WTC11 (cell line): ENCODE measurements around the gene GPX3. TPM values are rescaled to one million over a fixed set of nuclear protein-coding genes. Genes with fewer than 3 reads are reported as not detected.

Experiments
- ATAC-seq: fragments of 200-7000 bp; cut with Tn5 transposase; 2 replicates; pipeline ENCODE4 v1.10.0; 2021; ENCODE audit warnings: mild to moderate bottlenecking, moderate library complexity
- CTCF ChIA-PET: fragments of 300-600 bp; sonication (Branson Sonifier 250); formaldehyde crosslinking; loops from one replicate; lab custom pipeline; 2021; ENCODE audit warnings: antibody characterized with exemption; lab: Charles Lee
- POLR2A ChIA-PET: fragments of 350-600 bp; sonication (Branson Sonifier 250); formaldehyde crosslinking; loops from one replicate; lab custom pipeline; 2021; ENCODE audit warnings: antibody characterized with exemption; lab: Charles Lee
- DNase-seq: peaks from one replicate; pipeline ENCODE4 v3.0.0; 2021; ENCODE audit warnings: low spot score
- H3K27ac Mint-ChIP-seq: 2 replicates; pipeline ENCODE4 v1.8.0; 2021; ENCODE audit warnings: mixed read lengths
- H3K27me3 Mint-ChIP-seq: 2 replicates; pipeline ENCODE4 v1.8.0; 2021; ENCODE audit warnings: low read depth, mild to moderate bottlenecking, moderate library complexity, mixed read lengths
- H3K36me3 Mint-ChIP-seq: 2 replicates; pipeline ENCODE4 v1.8.0; 2021; ENCODE audit warnings: mixed read lengths
- H3K4me1 Mint-ChIP-seq: 2 replicates; pipeline ENCODE4 v1.8.0; 2022; ENCODE audit warnings: mixed read lengths
- H3K4me3 Mint-ChIP-seq: 2 replicates; pipeline ENCODE4 v1.8.0; 2021; ENCODE audit warnings: mild to moderate bottlenecking, moderate library complexity, mixed read lengths
- H3K9me3 Mint-ChIP-seq: 2 replicates; pipeline ENCODE4 v1.8.0; 2021; ENCODE audit warnings: mixed read lengths
- AR ChIP-seq: fragments of 250-450 bp; sonication (Bioruptor Pico); IDR thresholded peaks from 2 replicates; pipeline ENCODE4 v1.9.0; 2021; ENCODE audit warnings: mild to moderate bottlenecking
- CTCF ChIP-seq: fragments of 200-600 bp; IDR thresholded peaks from 2 replicates; pipeline ENCODE4 v1.8.0; 2022; ENCODE audit warnings: antibody characterized with exemption
- E2F5 ChIP-seq: sonication (generic); formaldehyde crosslinking; IDR thresholded peaks from 2 replicates; pipeline ENCODE4 v1.8.1; 2022; ENCODE audit warnings: mild to moderate bottlenecking, moderate library complexity, missing genetic modification reagents
- ETV6 ChIP-seq: sonication (generic); formaldehyde crosslinking; IDR thresholded peaks from 2 replicates; pipeline ENCODE4 v1.8.1; 2022; ENCODE audit warnings: mild to moderate bottlenecking, missing genetic modification reagents
- FOXP1 ChIP-seq: sonication (generic); formaldehyde crosslinking; IDR thresholded peaks from 2 replicates; pipeline ENCODE4 v1.8.0; 2022; ENCODE audit warnings: missing genetic modification reagents, mild to moderate bottlenecking, moderate library complexity, borderline replicate concordance
- FOXP4 ChIP-seq: sonication (generic); formaldehyde crosslinking; IDR thresholded peaks from 2 replicates; pipeline ENCODE4 v1.8.0; 2022; ENCODE audit warnings: mild to moderate bottlenecking, missing genetic modification reagents
- GABPB1 ChIP-seq: sonication (generic); formaldehyde crosslinking; IDR thresholded peaks from 2 replicates; pipeline ENCODE4 v1.8.1; 2023; ENCODE audit warnings: mild to moderate bottlenecking, missing genetic modification reagents
- IRF1 ChIP-seq: sonication (generic); formaldehyde crosslinking; IDR thresholded peaks from 2 replicates; pipeline ENCODE4 v1.8.0; 2023; ENCODE audit warnings: missing genetic modification reagents
- IRF2 ChIP-seq: sonication (generic); formaldehyde crosslinking; IDR thresholded peaks from 2 replicates; pipeline ENCODE4 v1.8.0; 2022; ENCODE audit warnings: low read depth, missing genetic modification reagents, borderline replicate concordance
- JAZF1 ChIP-seq: fragments of 250-450 bp; sonication (Bioruptor Pico); IDR thresholded peaks from 2 replicates; pipeline ENCODE4 v1.9.0; 2021; ENCODE audit warnings: moderate library complexity, mild to moderate bottlenecking, inconsistent platforms
- MYBL2 ChIP-seq: sonication (generic); formaldehyde crosslinking; IDR thresholded peaks from 2 replicates; pipeline ENCODE4 v1.8.1; 2023; ENCODE audit warnings: mild to moderate bottlenecking, moderate library complexity, missing genetic modification reagents
- NR3C1 ChIP-seq: sonication (generic); formaldehyde crosslinking; conservative IDR thresholded peaks from 2 replicates; pipeline ENCODE4 v1.8.1; 2023; ENCODE audit warnings: low read depth, mild to moderate bottlenecking, missing genetic modification reagents
- PRRX2 ChIP-seq: fragments of 250-450 bp; sonication (Bioruptor Pico); IDR thresholded peaks from 2 replicates; pipeline ENCODE4 v1.8.0; 2021; ENCODE audit warnings: mild to moderate bottlenecking
- RELA ChIP-seq: sonication (generic); formaldehyde crosslinking; IDR thresholded peaks from 2 replicates; pipeline ENCODE4 v1.8.1; 2022; ENCODE audit warnings: missing genetic modification reagents, mild to moderate bottlenecking, borderline replicate concordance
- SOX15 ChIP-seq: fragments of 250-450 bp; sonication (Bioruptor Pico); IDR thresholded peaks from 2 replicates; pipeline ENCODE4 v1.9.0; 2021; ENCODE audit warnings: mild to moderate bottlenecking
- TEAD4 ChIP-seq: sonication (generic); formaldehyde crosslinking; IDR thresholded peaks from 2 replicates; pipeline ENCODE4 v1.8.0; 2022; ENCODE audit warnings: mild to moderate bottlenecking, missing genetic modification reagents
- ZBTB43 ChIP-seq: sonication (generic); formaldehyde crosslinking; IDR thresholded peaks from 2 replicates; pipeline ENCODE4 v1.8.1; 2023; ENCODE audit warnings: mild to moderate bottlenecking, missing genetic modification reagents
- ZNF416 ChIP-seq: fragments of 250-450 bp; sonication (Bioruptor Pico); IDR thresholded peaks from 2 replicates; pipeline ENCODE4 v1.9.0; 2021; ENCODE audit warnings: mild to moderate bottlenecking, inconsistent platforms
- ZNF423 ChIP-seq: fragments of 250-450 bp; sonication (Bioruptor Pico); IDR thresholded peaks from 2 replicates; pipeline ENCODE4 v2.1.2; 2022; ENCODE audit warnings: mild to moderate bottlenecking, moderate library complexity
- ZNF425 ChIP-seq: fragments of 250-450 bp; sonication (Bioruptor Pico); conservative IDR thresholded peaks from 2 replicates; pipeline ENCODE4 v1.9.0; 2021; ENCODE audit warnings: mild to moderate bottlenecking
- ZSCAN18 ChIP-seq: fragments of 250-450 bp; sonication (Bioruptor Pico); IDR thresholded peaks from 2 replicates; pipeline ENCODE4 v2.1.2; 2022; ENCODE audit warnings: mild to moderate bottlenecking, moderate library complexity
- total RNA-seq: library from RNA; stranded (reverse); gene quantifications from 3 replicates; pipeline ENCODE4 v1.2.3, GENCODE V29; 2021

GPX3 gene
- total RNA-seq, 1 experiment from 2014 or later, result 24.5 TPM

- TF ChIP-seq FOXP4 (no peak), SOX15 (no peak), FOXP1 (CRISPR knock-in tag) (no peak), PRRX2 (CRISPR knock-in tag) (no peak), ETV6 (CRISPR knock-in tag) (no peak), ZSCAN18 (CRISPR knock-in tag) (no peak)
These were observed 20.5 kb upstream of the GPX3 start (continued) for GRCh38 chr5:150999704-151000442.

GRCh38 chr5:151001436-151001835 is 19.0 kb upstream of the GPX3 start:
- Mint-ChIP-seq H3K4me1 (peaks cover 14% of the 10 kb centered on the region), H3K4me3 (no peak overlapping the region), H3K9me3 (peaks cover 3% of the 10 kb centered on the region; the same call in 1 of the 2 replicates), H3K27me3 (no peaks in the 10 kb centered on the region), H3K27ac (no peak overlapping the region), H3K36me3 (no peaks in the 10 kb centered on the region)
- ChIA-PET POLR2A (interaction anchor here (0.8 kb wide), 1 partner anchor 163 kb away, joined by 4 read pairs; no protein-coding TSS in a partner anchor), CTCF (interaction anchor here (1.2 to 2.8 kb wide), 5 partner anchors 12 to 522 kb away, joined by 3 to 11 read pairs (median 7); no protein-coding TSS in a partner anchor)
- ATAC-seq (no peak), DNase-seq (no peak)
- no peak for TF ChIP-seq TEAD4
- TF ChIP-seq GABPB1 (CRISPR knock-in tag), result no peak
- TF ChIP-seq ZNF425 (CRISPR knock-in tag), result no peak
- TF ChIP-seq ZBTB43, result no peak
- TF ChIP-seq ETV6 (CRISPR knock-in tag), result no peak
- TF ChIP-seq NR3C1 (CRISPR knock-in tag), result no peak
- TF ChIP-seq ZNF416 (CRISPR knock-in tag), result no peak
- no peak for TF ChIP-seq IRF2
- TF ChIP-seq IRF1 (CRISPR knock-in tag), result no peak
- TF ChIP-seq JAZF1 (CRISPR knock-in tag), result no peak
- no peak for TF ChIP-seq E2F5
- TF ChIP-seq MYBL2, result no peak
- TF ChIP-seq AR (CRISPR knock-in tag), result no peak
- no peak for TF ChIP-seq ZNF423 (CRISPR knock-in tag)
- no peak for TF ChIP-seq PRRX2 (CRISPR knock-in tag)
- TF ChIP-seq CTCF, result no peak
- no peak for TF ChIP-seq RELA (CRISPR knock-in tag)
